HFFc6 (cell line): ENCODE results near the gene OR1Q1. TPM values are rescaled to one million over a fixed set of nuclear protein-coding genes. Genes with fewer than 3 reads are reported as not detected.

Experiments
- DNase-seq: peaks from one replicate; pipeline ENCODE4 v3.0.0-alpha.2; 2018
- H3K27ac Mint-ChIP-seq: 2 replicates; pipeline ENCODE4 v1.8.0; 2020; ENCODE audit warnings: mild to moderate bottlenecking, mixed read lengths
- H3K27me3 Mint-ChIP-seq: 2 replicates; pipeline ENCODE4 v1.8.0; 2021; ENCODE audit warnings: mild to moderate bottlenecking, moderate library complexity, mixed read lengths; ENCODE audit not compliant: insufficient read depth
- H3K36me3 Mint-ChIP-seq: 2 replicates; pipeline ENCODE4 v1.8.0; 2021; ENCODE audit warnings: low read depth, mixed read lengths
- H3K4me1 Mint-ChIP-seq: 2 replicates; pipeline ENCODE4 v1.8.0; 2020; ENCODE audit warnings: low read depth, mixed read lengths
- H3K4me3 Mint-ChIP-seq: 2 replicates; pipeline ENCODE4 v1.8.0; 2020; ENCODE audit warnings: mild to moderate bottlenecking, moderate library complexity, mixed read lengths
- H3K9me3 Mint-ChIP-seq: 2 replicates; pipeline ENCODE4 v1.8.0; 2020; ENCODE audit warnings: mild to moderate bottlenecking, mixed read lengths
- total RNA-seq, 6 experiments: library from RNA; stranded (reverse); fragmentation: NEBNext Ultra II Directional; extraction: Animal tissue kit (Norgen Biotek cat#: 25700); gene quantifications; 2 replicates in 1 of 6; 3 replicates in 5 of 6; pipeline ENCODE4 v1.2.3, GENCODE V29; 2021
- TF ChIP-seq, protein P1 (sequence below): fragments of 200-600 bp; sonication (generic); IDR thresholded peaks from 2 replicates; pipeline ENCODE4 v1.5.0; 2021; ENCODE audit warnings: antibody characterized with exemption, mild to moderate bottlenecking

OR1Q1 gene
- total RNA-seq, 6 experiments from 2014 or later, result not detected

DNA sequence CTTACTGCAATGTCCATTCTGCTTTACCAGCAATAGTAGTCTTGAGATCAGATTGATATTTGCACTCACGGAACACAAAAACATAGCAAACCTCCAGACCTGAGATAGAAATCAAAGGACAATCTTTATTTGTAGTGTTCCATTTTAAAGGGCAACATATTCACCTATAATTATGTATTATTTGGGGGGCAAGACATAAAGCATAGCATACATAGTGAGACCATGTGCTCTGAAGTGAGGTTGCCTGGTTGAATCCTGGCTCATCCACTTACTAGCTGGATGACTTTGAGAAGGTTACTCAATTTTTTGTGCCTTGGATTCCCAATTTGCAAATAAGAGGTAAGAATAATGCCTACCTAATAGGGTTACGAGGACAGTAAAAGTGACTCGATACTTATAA, 43.0 kb downstream of the OR1Q1 start, which contains the start of gene OR1B1:
Gene OR1B1 (minus strand): TSS at position 101 of the 400 bp plus-strand sequence.
- DNase-seq, result no peak
- Mint-ChIP-seq H3K36me3 (no peaks in the 10 kb centered on the region), H3K27me3 (peaks cover 2% of the 10 kb centered on the region; the same call in 1 of the 2 replicates), H3K4me3 (no peak within 1 kb of the TSS), H3K9me3 (peaks cover 6% of the 10 kb centered on the region), H3K4me1 (no peaks in the 10 kb centered on the region), H3K27ac (no peak within 1 kb of the TSS)
- TF ChIP-seq, protein P1, sequence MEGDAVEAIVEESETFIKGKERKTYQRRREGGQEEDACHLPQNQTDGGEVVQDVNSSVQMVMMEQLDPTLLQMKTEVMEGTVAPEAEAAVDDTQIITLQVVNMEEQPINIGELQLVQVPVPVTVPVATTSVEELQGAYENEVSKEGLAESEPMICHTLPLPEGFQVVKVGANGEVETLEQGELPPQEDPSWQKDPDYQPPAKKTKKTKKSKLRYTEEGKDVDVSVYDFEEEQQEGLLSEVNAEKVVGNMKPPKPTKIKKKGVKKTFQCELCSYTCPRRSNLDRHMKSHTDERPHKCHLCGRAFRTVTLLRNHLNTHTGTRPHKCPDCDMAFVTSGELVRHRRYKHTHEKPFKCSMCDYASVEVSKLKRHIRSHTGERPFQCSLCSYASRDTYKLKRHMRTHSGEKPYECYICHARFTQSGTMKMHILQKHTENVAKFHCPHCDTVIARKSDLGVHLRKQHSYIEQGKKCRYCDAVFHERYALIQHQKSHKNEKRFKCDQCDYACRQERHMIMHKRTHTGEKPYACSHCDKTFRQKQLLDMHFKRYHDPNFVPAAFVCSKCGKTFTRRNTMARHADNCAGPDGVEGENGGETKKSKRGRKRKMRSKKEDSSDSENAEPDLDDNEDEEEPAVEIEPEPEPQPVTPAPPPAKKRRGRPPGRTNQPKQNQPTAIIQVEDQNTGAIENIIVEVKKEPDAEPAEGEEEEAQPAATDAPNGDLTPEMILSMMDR, result no peak

DNA sequence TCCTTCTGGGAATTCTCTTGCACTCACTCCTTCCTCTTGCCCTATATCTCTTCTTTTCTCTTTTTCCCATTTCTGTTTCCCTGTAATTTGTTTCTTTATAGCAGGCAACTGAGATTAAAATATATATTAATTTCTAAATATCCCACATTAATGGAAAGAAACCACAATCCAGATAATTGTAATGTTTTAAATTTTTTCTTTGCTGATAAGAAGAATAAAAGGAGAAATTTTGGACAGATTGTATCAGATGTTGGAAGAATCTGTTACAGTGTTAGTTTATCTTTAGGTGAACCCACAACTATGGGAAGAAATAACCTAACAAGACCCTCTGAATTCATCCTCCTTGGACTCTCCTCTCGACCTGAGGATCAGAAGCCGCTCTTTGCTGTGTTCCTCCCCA, 46.9 kb downstream of the OR1Q1 start, which contains the start of gene OR1L1:
Gene OR1L1 (plus strand): TSS at position 301 of the 400 bp plus-strand sequence. CDS start 0 bp downstream, at position 301.
- Mint-ChIP-seq H3K36me3 (no peaks in the 10 kb centered on the region), H3K27ac (no peak within 1 kb of the TSS), H3K4me1 (no peaks in the 10 kb centered on the region), H3K27me3 (no peaks in the 10 kb centered on the region; the same call in 1 of the 2 replicates), H3K4me3 (no peak within 1 kb of the TSS), H3K9me3 (peaks cover 3% of the 10 kb centered on the region; the same call in 1 of the 2 replicates)
- DNase-seq, result no peak
- TF ChIP-seq, protein P1, result no peak

Other genes with a start within 250 kb of the OR1Q1 start
- gene PTGS1, start 243.7 kb upstream of the OR1Q1 start, total RNA-seq, result 100 to 1,000 TPM in 3 of 6 experiments, 10 to 100 TPM in 3; 33.0 to 122 (median 102) TPM
- gene OR1J1, start 136.8 kb upstream of the OR1Q1 start, total RNA-seq, result not detected
- not detected for gene OR1J2, start 103.9 kb upstream of the OR1Q1 start, total RNA-seq
- not detected for gene OR1J4, start 95.6 kb upstream of the OR1Q1 start, total RNA-seq
- not detected for gene OR1N1, start 87.4 kb upstream of the OR1Q1 start, total RNA-seq
- gene OR1N2, start 61.6 kb upstream of the OR1Q1 start, total RNA-seq, result not detected
- not detected for gene OR1L8, start 31.4 kb upstream of the OR1Q1 start, total RNA-seq
- not detected for gene OR1B1, start 42.9 kb downstream of the OR1Q1 start, total RNA-seq
- gene OR1L1, start 47.0 kb downstream of the OR1Q1 start, total RNA-seq, result not detected
- gene OR1L3, start 60.4 kb downstream of the OR1Q1 start, total RNA-seq, result not detected
- not detected for gene OR1L4, start 109.3 kb downstream of the OR1Q1 start, total RNA-seq
- not detected for gene OR1L6, start 127.6 kb downstream of the OR1Q1 start, total RNA-seq
- gene OR5C1, start 174.2 kb downstream of the OR1Q1 start, total RNA-seq, result not detected
- not detected for gene OR1K1, start 185.4 kb downstream of the OR1Q1 start, total RNA-seq
- gene PDCL, start 213.8 kb downstream of the OR1Q1 start, total RNA-seq, result 10 to 100 TPM; 17.3 to 23.0 (median 21.4) TPM